ENCODE data around the gene VEGFA.

VEGFA gene

DNA sequence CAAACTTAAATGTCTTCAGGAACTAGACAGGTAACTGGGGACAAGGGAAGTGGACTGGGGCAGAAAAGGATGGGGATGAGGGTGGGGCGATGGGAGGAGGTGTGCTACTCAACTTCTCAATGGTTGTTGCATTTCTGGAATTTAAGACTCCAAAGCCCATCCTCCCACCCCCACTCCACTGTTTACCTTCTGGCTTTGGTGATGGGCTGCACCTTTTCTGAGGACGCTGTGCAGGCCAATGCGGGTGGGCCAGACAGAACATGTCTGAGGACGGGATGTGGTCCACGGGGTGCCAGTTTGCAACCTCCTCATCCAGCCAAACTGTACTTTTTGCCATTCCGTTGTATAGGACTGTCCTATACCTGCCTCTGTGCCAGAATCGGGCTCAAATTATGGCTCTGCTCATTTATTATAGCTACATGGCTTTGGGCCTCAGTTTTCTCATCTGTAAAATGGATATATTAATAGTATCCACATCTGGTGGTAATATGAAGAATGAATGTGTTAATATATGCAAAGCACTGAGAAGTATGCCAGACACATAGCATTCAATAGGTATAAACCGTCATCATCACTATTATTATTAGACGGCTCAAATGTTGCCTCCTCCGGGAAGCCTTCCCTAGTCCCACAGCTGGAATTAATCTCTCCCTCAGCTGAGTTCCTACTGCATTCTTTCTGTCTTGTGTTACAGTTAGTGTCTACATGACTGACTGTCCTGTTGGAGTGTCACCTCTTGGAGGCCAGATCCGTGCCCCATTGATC, 31.0 kb upstream of the VEGFA start:
- no peak for DNase-seq

DNA sequence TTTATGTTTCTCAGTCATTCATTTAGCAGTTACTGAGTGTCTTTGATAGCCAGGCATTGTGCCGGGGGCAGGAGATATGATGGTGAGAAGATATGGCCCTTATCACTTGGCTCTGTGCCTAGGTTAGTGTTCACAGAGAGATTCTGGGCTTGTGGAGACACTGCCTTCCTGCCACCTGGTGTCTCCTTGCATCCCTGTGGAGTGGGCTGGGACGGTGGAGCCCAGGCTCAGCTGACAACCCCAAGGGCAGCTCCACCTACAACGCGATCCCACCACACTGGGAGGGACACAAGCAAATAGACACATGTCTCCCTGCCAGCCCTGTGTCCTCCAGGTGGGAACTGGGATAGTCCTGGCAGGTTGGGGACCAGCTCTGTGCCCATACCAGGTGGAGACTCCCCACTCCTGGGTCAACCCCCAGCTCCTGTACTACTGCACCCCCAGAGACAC, 30.3 kb upstream of the VEGFA start:
- no peak for DNase-seq

DNA sequence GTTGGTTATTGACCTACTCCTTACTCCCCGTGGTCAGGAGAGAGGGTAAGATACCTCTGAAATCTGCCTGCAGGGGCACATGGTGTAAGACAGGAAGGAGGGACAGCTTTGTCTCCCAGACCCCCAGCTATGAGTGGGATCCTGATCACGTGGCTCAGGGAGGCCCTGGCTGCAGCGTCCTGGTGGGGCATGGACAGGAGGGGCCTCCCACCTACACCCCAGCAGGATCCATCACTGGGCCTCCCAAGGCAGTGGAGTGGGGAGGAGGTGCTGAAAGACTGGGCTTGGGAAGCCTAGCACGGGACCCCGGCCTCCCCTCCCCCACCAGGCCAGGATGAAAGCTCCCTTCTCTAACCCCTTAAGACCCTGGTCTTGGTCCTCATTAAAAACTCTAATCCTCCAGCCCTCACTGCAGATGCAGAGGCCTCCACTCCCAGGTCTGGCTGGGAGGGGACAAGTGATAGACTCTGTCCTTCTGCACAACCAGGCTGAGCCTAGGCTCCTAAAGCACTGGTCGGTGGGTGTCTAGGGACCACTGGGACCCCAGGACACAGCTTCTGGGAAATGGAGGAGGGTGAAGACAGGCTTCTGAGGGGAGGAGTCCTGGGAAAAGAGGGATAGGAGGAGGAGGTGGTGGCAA, 29.6 kb upstream of the VEGFA start:
- DNase-seq: no peak

DNA sequence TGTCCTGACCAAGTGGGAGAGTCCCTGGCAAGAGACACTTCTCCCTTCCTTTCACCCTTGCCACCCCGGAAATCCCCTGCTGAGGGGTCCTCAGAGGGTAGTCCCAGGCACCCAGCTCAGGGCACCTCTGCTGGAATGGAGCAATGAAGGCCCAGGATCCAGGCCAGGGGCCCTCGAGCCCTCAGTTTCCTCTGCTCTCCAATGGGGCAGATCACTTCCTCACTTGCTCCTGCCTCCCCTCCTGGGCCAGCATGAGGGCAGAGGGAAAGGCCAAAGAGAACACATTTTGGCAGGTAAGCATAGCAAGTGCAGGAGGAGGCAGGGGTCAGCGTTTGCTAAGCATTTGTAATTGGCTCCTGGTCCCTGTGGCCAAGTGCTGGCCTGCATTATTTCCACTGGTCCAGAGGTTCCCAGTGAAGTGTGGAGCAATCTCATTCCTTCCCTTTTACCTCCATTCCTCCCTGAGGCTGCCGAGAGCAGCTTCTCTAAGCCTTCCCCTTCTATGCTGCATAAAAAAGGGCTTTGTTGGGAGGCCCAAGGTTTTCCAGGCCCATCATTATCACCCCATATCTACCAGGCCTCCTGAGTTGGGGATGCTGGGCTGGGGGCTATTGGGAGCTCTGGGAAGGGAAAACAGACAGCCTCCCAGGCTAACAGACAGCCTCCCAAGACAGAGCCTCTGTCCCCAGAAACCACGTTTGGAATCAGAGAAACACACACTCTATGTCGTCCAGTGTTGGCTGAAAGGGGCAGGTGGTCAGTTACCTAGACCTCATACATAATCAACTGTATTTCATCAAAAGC, 28.8 kb upstream of the VEGFA start:
- no peak for DNase-seq

DNA sequence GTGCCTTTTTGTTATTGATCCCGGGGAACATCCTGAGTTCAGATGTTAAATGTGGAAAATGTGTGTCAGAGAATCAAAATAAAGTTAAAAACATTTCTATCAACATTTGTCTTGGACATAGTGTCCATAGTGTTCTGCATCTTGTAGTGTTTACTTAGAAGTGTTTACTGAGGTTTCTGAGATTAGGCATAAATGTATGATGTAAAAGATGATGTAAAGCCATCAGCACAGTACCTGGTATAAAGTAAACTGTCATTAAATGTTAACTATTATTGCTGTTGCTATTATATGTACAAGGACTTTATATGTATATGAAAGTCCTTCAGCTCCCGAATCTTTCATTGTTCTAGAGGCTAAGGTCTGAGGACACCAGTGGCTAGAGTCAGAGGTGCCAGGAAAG, 28.2 kb upstream of the VEGFA start:
- no peak for DNase-seq

DNA sequence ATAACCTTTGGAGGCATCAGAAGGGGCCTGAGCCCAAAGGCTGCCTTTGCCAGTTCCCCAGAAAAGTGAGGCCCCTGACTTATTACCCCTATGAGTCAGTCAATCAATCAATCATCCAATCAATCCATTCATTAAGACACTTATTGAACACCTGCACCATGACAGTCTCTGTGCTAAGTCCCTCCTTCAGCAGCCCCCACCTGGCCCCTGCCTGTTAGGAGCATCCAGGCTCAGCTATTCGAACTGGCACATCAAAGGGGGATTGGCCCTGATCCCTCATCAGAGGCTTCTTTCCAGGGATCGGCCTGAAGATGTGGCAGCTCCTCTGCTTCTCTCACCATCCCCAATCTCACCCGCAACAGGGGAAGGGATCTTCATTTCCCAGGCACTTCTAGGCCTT, 27.7 kb upstream of the VEGFA start:
- no peak for DNase-seq

DNA sequence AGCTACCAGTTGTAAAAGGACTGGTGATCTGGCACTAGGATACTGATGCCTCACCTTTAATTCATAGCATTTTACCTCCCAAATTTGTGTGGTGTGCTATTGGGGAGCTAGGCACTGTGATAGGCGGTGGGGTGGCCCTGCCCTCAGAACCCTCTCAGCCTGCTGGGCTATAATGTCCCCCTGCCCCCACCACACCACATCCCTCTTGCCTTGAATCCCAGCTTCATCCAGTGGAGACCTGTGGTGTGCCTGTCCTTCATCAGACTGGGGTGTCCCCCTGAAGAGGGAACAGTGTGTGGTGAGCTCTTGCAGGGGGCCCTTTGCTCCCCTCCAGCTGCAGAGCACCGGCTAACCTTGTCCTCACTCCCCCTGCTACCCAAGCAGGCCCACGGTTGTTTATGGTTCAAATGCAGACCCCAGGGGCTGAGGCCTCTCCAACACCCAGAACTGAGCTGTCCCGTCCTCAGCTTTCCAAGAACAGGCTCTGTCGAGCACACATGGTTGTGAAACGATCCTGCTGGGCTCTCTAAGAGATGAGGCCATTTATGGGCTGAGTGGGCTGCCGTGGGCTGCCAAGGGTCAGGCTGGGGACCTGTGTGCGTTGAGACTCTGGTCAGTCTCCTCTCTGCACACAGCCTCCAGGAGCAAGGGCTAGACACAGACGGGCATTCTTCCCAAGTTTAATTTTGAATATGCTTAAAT, 26.9 kb upstream of the VEGFA start:
- DNase-seq: no peak

DNA sequence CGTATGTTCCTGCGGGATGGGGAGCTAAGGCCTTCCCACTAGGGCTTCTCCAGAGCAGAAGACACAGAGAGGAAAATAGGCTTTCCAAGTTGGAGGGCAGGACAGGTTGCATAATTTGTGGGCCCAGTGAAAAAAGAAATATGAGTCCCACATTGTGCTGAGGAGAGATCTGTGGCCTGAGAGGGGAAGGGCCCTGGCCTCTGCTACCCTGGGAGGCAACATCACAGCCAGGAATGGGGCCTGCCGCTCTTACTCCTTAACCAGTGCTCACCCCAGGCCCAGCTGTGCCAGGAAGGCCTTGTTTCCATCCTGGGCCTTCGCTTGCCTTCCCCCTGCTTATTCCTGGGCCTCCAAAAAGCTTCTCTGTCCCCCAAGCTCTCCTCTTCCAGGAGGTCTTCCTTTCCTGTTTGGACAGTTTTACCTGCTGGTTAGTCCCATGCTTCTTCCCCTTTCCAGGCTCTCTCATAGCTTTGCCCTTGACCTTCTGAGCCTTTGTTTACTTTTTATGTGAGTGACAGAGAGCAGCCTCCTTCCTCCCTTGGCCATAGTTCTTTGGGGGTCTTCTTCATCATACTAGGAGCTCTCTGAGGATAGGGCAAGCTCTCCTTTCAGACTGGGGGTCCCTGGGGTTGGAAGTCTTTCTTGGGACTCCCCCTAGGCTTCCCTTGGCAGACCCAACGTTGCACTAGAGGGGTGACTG, 26.2 kb upstream of the VEGFA start:
- DNase-seq: no peak

DNA sequence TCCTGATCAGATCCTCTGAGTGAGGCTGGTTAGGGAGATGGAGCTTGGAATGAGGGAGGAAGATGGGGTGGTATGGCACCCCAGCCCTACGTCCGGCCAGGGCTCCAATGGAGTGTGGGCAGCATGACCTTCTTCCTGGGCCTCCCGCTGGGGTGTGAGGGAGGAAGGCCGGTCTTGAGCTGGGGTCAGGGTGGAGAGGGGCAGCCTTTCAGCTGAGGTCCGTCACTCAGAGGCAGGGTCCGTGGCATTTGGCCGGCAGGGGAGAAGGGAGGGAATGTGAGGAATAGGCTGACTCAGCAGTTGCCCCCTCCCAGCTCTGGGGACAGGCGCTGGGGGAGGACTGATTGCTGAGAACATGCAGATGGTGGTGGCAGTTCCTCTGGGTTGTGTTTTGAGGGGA, 25.5 kb upstream of the VEGFA start:
- no peak for DNase-seq

DNA sequence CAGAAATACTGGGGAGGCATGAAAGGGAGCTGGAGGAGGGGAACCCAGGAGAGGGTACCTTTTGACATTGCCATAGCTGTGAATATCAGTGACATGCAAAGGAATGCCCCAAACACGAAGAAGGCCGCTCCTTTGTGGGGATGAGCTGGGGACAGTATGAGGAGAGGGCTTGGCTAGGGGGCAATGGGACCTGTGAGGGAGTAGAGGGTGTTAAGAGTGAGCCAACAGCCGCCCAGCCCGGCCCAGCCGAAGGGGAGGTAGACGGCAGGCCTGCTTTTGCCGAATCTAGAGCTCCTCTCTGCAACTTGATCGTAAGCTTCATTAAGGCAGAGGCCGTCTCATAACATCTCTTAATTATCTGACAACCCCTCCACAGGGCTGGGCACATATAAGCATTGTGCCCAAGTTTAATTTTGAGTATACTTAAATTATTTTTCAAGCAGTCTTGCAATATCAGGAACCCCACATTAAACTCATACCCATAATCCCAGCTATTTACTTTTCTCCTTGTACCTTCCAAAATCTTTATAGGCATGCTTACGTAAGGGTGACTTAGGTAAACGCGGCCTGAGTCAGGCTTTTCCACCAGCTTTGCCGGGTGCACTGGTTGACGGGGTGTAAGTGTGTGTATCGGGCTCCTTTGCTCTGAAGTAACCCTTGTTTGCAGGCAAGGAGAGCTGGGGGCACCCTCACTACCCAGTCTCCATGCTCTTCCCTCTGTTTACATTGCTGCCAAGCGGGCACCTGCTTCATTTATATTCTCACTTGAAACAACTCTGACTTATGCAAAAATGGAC, 24.9 kb upstream of the VEGFA start:
- no peak for DNase-seq

DNA sequence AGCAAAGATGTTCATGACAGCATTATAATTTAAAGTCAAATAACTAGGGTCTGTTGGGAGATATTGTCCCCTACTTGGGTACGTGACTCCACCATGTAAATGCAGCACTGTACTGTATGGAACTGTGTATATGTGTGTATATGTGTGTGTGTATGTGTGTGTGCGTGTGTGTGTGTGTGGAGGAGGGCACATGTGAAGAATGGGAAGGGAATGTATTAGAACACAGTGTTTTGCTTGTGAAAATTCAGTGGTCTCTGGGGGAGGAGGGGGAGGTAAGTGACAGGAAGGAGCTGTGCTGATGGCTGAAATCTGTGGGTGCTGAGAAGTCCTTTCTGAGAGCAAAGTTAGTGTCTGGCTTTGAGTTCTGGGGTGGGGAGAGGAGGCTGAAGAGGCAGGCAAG, 23.9 kb upstream of the VEGFA start:
- no peak for DNase-seq

DNA sequence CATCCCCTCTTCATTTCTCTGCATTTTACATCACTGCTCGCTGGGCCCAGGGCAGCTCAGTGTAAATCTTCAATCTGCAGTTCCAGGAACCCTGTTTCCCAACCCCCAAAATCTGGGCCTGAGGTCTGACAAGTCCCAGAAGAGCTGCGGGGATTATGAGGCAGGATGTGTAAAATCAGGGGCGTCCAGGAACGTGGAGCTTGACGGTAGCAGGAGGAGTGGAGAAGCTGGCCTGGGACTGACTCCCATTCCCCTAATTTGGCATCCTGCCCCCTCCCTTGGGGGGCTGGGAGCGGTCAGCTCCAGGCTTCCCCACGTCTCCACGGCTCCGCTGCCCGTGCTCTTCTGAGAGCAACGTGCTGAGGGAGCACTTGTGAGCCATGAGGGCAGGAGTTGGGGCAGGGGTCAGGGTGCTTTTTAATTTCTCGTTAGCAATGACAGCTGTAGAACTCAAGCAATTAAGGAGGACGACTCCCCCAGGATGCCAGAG, 23.4 kb upstream of the VEGFA start:
- no peak for DNase-seq

DNA sequence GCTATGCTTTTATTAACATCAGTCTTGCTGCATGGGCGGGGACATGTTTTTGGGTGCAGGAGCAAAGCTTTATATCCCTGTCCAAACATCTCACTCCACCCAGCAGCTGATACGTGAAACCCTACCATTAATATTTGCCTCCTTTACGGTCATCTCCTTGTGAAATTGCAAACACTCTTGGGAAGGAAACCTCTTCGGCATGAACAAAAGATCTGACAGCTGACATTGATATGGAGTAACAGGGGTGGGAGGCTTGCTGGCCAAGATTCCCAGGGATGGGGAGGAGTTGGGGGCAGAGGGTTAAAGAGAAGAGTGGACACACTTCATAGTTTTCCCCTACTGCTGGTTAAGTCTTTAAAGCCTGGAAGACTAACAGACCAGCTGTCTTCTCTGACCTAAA, 22.2 kb upstream of the VEGFA start:
- DNase-seq: no peak

DNA sequence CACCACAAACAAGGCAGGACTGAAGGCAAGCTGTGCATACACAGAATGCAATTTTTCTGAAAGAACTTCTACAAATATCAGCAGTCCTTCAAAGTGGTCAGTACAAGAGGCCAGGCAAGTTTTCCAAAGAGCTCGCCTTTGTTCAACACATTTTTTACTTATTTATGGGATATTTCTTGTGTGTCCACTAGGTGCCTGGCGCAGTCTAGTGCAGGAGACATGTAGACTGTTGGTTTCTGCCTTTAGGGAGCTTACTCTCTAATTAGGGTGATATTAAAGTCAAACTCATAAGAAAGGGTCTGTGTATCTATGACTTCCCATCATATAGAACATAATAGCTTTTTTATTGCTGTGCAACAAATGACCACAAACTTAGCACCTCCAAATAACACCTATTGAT, 21.2 kb upstream of the VEGFA start:
- DNase-seq: no peak

DNA sequence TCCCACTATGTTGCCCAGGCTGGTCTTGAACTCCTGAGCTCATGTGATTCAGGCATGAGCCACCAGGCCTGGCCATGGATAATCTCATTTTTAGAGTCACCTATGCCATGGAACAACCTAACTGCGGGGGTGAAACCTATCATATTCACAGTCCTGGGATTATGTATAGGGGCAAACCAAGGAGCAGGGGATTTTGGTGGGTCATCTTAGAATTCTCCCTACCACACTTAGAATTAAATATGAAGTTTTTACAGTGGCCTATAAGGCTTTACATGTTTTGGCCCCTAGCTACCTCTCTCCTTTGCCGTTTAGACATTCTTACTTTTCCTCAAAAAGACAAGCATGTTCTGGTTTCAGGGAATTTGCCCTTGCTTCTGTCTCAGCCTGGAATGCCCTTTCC, 20.6 kb upstream of the VEGFA start:
- DNase-seq: no peak

DNA sequence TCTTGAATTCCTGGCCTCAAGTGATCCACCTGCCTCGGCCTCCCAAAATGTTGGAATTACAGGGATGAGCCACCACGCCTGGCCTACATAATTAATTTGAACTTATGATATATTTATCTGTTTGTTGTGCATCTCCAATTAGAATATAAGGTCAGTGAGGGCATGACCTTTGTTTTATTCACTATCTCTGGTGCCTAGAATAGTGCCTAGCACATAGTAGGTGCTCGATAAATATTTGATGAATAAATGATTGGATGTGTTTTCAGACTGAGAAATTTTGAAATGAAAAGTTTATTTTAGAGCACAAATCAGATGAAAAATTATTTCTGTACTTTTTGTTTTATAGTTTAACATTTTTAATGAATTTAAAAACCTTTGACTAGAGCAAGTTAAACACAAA, 19.4 kb upstream of the VEGFA start:
- no peak for DNase-seq

DNA sequence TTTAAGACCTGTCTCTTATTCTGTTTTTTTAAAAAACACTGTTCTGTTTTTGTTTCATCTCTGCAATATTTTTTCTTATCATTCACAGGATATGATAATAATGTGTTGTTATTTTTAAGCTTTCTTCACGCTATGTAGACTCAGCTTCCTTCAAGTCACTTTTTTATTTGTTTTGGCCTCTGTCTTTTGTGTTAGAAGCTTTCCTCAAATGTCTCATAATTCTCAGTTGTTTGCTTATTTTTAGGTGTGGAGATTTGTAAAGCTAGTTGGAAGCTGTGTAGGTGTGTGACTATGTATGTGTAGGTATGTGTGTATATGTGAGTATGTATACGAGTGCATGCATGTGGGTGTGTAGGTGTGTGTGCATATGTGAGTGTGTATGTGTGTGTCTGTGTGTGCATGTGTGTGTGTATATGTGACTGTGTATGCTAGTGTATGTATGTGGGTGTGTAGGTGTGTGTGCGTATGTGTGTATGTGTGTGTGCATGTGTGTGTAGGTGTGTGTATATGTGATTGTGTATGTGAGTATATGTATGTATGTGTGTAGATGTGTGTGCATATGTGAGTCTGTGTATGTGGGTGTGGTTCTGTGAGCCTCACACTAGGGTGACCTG, 16.3 kb upstream of the VEGFA start:
- no peak for DNase-seq

DNA sequence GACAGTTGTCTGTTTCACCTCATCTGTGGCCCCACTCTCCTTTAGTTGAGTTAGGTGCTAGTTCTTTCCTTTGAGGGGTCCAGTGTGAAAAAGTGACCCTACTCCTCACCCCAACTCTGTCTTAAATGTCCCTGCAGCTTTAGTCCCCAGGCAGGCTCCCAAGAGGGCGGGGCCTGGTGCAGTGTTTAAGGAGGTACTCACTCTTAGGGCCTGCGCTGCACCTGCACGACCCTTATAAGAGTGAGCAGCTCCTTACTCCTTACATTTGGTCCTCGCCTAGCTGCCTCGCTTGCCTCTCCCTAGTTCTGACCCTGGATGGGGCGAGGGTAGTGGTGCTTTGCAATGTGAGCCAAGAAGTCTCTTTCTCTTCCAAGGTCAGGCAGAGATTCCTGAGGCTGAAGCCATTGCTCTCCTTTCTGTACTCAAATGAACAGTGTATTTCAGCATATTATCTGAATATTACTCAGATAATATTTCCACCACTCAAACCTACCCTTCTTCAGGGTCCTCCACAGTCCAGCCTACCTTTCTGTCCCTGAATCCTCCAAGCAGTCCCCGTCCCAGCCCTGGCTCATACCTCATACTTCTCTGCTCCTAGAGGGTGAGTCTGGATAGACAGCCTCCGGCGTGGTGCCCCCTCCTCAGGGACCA, 11.9 kb upstream of the VEGFA start:
- DNase-seq: no peak

DNA sequence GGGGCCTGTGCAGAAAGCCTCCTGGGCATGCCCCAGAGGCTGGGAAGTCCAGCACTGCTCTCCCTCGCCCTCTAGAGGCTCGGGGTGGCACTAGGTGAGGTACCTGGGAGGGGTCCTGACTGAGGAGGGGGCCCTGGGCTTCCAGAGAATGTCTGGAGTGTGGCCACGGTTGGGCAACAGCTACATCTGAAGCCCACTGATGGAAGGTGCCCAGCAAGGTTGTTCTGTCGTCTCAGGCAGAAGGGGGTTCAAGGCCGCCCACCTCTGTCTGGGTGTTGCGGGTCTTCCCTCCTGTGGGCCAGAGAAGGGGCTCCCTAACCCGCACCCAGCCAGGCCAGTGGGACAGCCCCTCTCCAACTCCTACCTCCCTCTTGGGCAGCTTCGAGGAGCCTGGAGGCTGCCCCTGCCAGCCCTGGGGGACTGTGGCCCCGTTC, 11.4 kb upstream of the VEGFA start:
- DNase-seq: peak in 1 of 56 donors; percentile 14

Data from nucleus accumbens (tissue), 56 donors.